IMR-90 (cell line): ENCODE measurements around the gene CELSR1. TPM values are rescaled to one million over a fixed set of nuclear protein-coding genes. Genes with fewer than 3 reads are reported as not detected.

Experiments used
- ATAC-seq: fragments of 200-7000 bp; cut with Tn5 transposase; 2 replicates; pipeline ENCODE4 v1.9.1; 2020; ENCODE audit warnings: low read depth, mild to moderate bottlenecking, moderate library complexity
- BruUV-seq: library from RNA; stranded (reverse); fragments of 400-500 nt; replicated peaks from 2 replicates; lab custom pipeline; 2021; lab: Mats Ljungman, UMichigan
- CTCF ChIA-PET: fragments of 300-600 bp; formaldehyde crosslinking; extraction: SDS; loops from one replicate; lab custom pipeline; 2021; ENCODE audit warnings: antibody characterized with exemption; lab: Yijun Ruan, JAX
- POLR2A ChIA-PET: fragments of 300-600 bp; sonication (Branson Sonifier 250); formaldehyde crosslinking; loops from one replicate; lab custom pipeline; 2022; ENCODE audit warnings: antibody characterized with exemption; ENCODE audit not compliant: unreplicated experiment; lab: Charles Lee
- DNase-seq: peaks from one replicate; pipeline ENCODE4 v3.0.0; 2013
- H2AFZ ChIP-seq: replicated peaks from 2 replicates; pipeline ENCODE3; 2013; ENCODE audit warnings: low read length, mild to moderate bottlenecking; ENCODE audit not compliant: poor library complexity
- H2AK5ac ChIP-seq: 2 replicates; pipeline ENCODE4 v1.6.1; 2013; ENCODE audit warnings: low read depth, low read length, inconsistent platforms
- H2AK9ac ChIP-seq: replicated peaks from 2 replicates; pipeline ENCODE3; 2013; ENCODE audit warnings: mild to moderate bottlenecking, low read depth, low read length, moderate library complexity; ENCODE audit not compliant: poor library complexity
- H2BK120ac ChIP-seq: 2 replicates; pipeline ENCODE4 v1.6.1; 2013; ENCODE audit warnings: low read depth, low read length, inconsistent platforms
- H2BK15ac ChIP-seq: 3 replicates; pipeline ENCODE4 v1.6.1; 2013; ENCODE audit warnings: low read depth, low read length, inconsistent platforms
- H2BK20ac ChIP-seq: 2 replicates; pipeline ENCODE4 v1.6.1; 2013; ENCODE audit warnings: low read depth, mild to moderate bottlenecking, inconsistent platforms, low read length, moderate library complexity
- H2BK5ac ChIP-seq: 2 replicates; pipeline ENCODE4 v1.6.1; 2013; ENCODE audit warnings: mild to moderate bottlenecking, low read depth, low read length, inconsistent platforms; ENCODE audit not compliant: poor library complexity, severe bottlenecking
- H3K14ac ChIP-seq: replicated peaks from 2 replicates; pipeline ENCODE4 v1.6.1; 2013; ENCODE audit warnings: low read depth, low read length, inconsistent platforms
- H3K18ac ChIP-seq: 2 replicates; pipeline ENCODE4 v1.6.1; 2013; ENCODE audit warnings: low read depth, low read length, control low read depth
- H3K23ac ChIP-seq: 2 replicates; pipeline ENCODE4 v1.6.1; 2013; ENCODE audit warnings: low read depth, low read length, inconsistent platforms
- H3K27ac ChIP-seq: 2 replicates; pipeline ENCODE4 v1.5.1; 2013; ENCODE audit warnings: mild to moderate bottlenecking, control low read depth, low read length; ENCODE audit not compliant: insufficient read depth
- H3K27me3 ChIP-seq: 2 replicates; pipeline ENCODE4 v1.6.1; 2013; ENCODE audit warnings: low read length; ENCODE audit not compliant: control insufficient read depth, insufficient read depth
- H3K36me3 ChIP-seq: 2 replicates; pipeline ENCODE4 v1.6.1; 2013; ENCODE audit warnings: low read length, mixed read lengths; ENCODE audit not compliant: control insufficient read depth, insufficient read depth
- H3K4ac ChIP-seq: 2 replicates; pipeline ENCODE4 v1.6.1; 2013; ENCODE audit warnings: low read depth, low read length, inconsistent platforms
- H3K4me1 ChIP-seq: 2 replicates; pipeline ENCODE4 v1.6.1; 2013; ENCODE audit warnings: low read length, mixed read lengths; ENCODE audit not compliant: control insufficient read depth, insufficient read depth
- H3K4me2 ChIP-seq: 2 replicates; pipeline ENCODE4 v1.6.1; 2013; ENCODE audit warnings: low read depth, mild to moderate bottlenecking, control low read depth, low read length, moderate library complexity
- H3K4me3 ChIP-seq: 2 replicates; pipeline ENCODE4 v1.5.1; 2013; ENCODE audit warnings: low read depth, mild to moderate bottlenecking, control low read depth, low read length, moderate library complexity; ENCODE audit not compliant: insufficient read depth
- H3K56ac ChIP-seq: 2 replicates; pipeline ENCODE4 v1.6.1; 2013; ENCODE audit warnings: low read length, inconsistent platforms; ENCODE audit not compliant: insufficient read depth; ENCODE audit errors: extremely low read depth
- H3K79me1 ChIP-seq, 2 experiments: 2 replicates each; pipeline ENCODE4 v1.6.1; 2013; ENCODE audit warnings: low read length in 2 of 2, inconsistent platforms in 1 of 2, low read depth in 1 of 2
- H3K9ac ChIP-seq: 2 replicates; pipeline ENCODE4 v1.6.1; 2013; ENCODE audit warnings: low read depth, low read length, control low read depth
- H3K9me1 ChIP-seq: 2 replicates; pipeline ENCODE4 v1.6.1; 2013; ENCODE audit warnings: low read length, inconsistent platforms; ENCODE audit not compliant: insufficient read depth
- H3K9me3 ChIP-seq: 2 replicates; pipeline ENCODE4 v1.6.1; 2013; ENCODE audit warnings: low read length; ENCODE audit not compliant: control insufficient read depth, insufficient read depth
- H4K20me1 ChIP-seq: 2 replicates; pipeline ENCODE4 v1.6.1; 2013; ENCODE audit warnings: low read length, inconsistent platforms; ENCODE audit not compliant: insufficient read depth
- H4K5ac ChIP-seq: 2 replicates; pipeline ENCODE4 v1.6.1; 2013; ENCODE audit warnings: mild to moderate bottlenecking, low read depth, low read length, control low read depth
- H4K8ac ChIP-seq, 2 experiments: 2 replicates each; pipeline ENCODE4 v1.6.1; 2013; ENCODE audit warnings: low read depth in 2 of 2, low read length in 2 of 2, control low read depth in 1 of 2, inconsistent platforms in 1 of 2
- H4K91ac ChIP-seq: 2 replicates; pipeline ENCODE4 v1.6.1; 2013; ENCODE audit warnings: low read depth, low read length, inconsistent platforms; ENCODE audit not compliant: insufficient read depth
- CHD1 ChIP-seq: IDR thresholded peaks from 2 replicates; pipeline ENCODE4 v1.6.1; 2012; ENCODE audit warnings: low read depth, low read length, improper control_type of control experiment
- MAFK ChIP-seq: IDR thresholded peaks from 2 replicates; pipeline ENCODE4 v1.6.1; 2012; ENCODE audit warnings: low read depth, low read length, improper control_type of control experiment
- NFE2L2 ChIP-seq: fragments of 150-350 bp; IDR thresholded peaks from 2 replicates; pipeline ENCODE4 v1.6.1; 2016; ENCODE audit warnings: low read depth, mild to moderate bottlenecking, low read length
- RAD21 ChIP-seq: IDR thresholded peaks from 2 replicates; pipeline ENCODE4 v1.6.1; 2012; ENCODE audit warnings: low read length, improper control_type of control experiment
- RCOR1 ChIP-seq: IDR thresholded peaks from 2 replicates; pipeline ENCODE4 v1.6.1; 2012; ENCODE audit warnings: mild to moderate bottlenecking, low read length, improper control_type of control experiment; ENCODE audit not compliant: insufficient replicate concordance
- SMC3 ChIP-seq: fragments of 150-350 bp; IDR thresholded peaks from 2 replicates; pipeline ENCODE4 v1.6.1; 2016; ENCODE audit warnings: low read depth, mild to moderate bottlenecking, antibody characterized with exemption, low read length, moderate library complexity
- WGBS, 2 experiments: methylation state at CpG; one replicate each; pipeline versions ENCODE4 v1.1.5 to v1.1.7; 2013; ENCODE audit warnings: missing lambda C conversion rate in 2 of 2; ENCODE audit not compliant: insufficient read length in 1 of 2; ENCODE audit errors: extremely low coverage in 2 of 2; 5-methylcytosine and 5-hydroxymethylcytosine counted together
- dilution Hi-C: fragments of 300-500 bp; cut with HindIII; formaldehyde crosslinking; loops from one replicate; pipeline ENCODE4 v1.14.3; 2018; ENCODE audit warnings: low sequenced_read_pairs; ENCODE audit not compliant: unreplicated experiment
- in situ Hi-C: fragments of 300-500 bp; cut with MboI; formaldehyde crosslinking; loops from 3 replicates; pipeline ENCODE4 v1.14.3; 2019; ENCODE audit warnings: low sequenced_read_pairs, inconsistent platforms, mixed read lengths
- intact Hi-C: fragments of 100-400 bp; cut with micrococcal nuclease; formaldehyde crosslinking; loops from 2 replicates; pipeline ENCODE4 v1.10.0; 2022
- polyA plus RNA-seq, 3 experiments: library from polyadenylated mRNA; depleted of rRNA; stranded (reverse); fragments of >200 nt; gene quantifications; 2 replicates each; pipeline ENCODE4 v1.2.3, GENCODE V29; 2012; ENCODE audit warnings: low replicate concordance in 1 of 3
- total RNA-seq: library from RNA; depleted of rRNA; stranded (reverse); fragments of >200 nt; gene quantifications from 2 replicates; pipeline ENCODE4 v1.2.3, GENCODE V29; 2012

Gene CELSR1
- total and polyA plus RNA-seq, 2 of the 4 experiments (the other 2 are of a cell fraction): 0.36 to 0.82 TPM

GRCh38 chr22:46416891-46417580 lies 120.4 kb downstream of the CELSR1 start:
- H3K79me1 ChIP-seq: no peaks in the 10 kb centered on the region
- no peak overlapping the region for H3K14ac ChIP-seq
- no peak overlapping the region for H2AK9ac ChIP-seq
- H3K23ac ChIP-seq: no peak overlapping the region
- H4K8ac ChIP-seq: no peak overlapping the region
- H3K56ac ChIP-seq: no peak overlapping the region
- peaks cover 42% of the 10 kb centered on the region for H3K27me3 ChIP-seq
- TF ChIP-seq CHD1 (no peak), RAD21 (no peak), SMC3 (no peak), MAFK (no peak), NFE2L2 (no peak), RCOR1 (no peak)
- ATAC-seq (no peak), DNase-seq (no peak)
- no TSS peak for BruUV-seq
- peaks cover 4% of the 10 kb centered on the region for H3K9me3 ChIP-seq
- no peak overlapping the region for H3K27ac ChIP-seq
- no peak overlapping the region for H2BK5ac ChIP-seq
- ChIA-PET CTCF (no interaction called here), POLR2A (no interaction called here)
- H3K4me2 ChIP-seq: no peak overlapping the region
- no peak overlapping the region for H2BK120ac ChIP-seq
- in situ Hi-C loops: no loop called here
- H3K4me1 ChIP-seq: no peaks in the 10 kb centered on the region
- H3K9me1 ChIP-seq: peaks cover 5% of the 10 kb centered on the region
- H3K18ac ChIP-seq: no peak overlapping the region
- H2AFZ ChIP-seq: no peak overlapping the region
- dilution Hi-C loops: no loop called here
- no peak overlapping the region for H3K9ac ChIP-seq
- no peaks in the 10 kb centered on the region for H3K36me3 ChIP-seq
- H2AK5ac ChIP-seq: no peak overlapping the region
- no peak overlapping the region for H3K4me3 ChIP-seq
- no peak overlapping the region for H4K91ac ChIP-seq
- H4K5ac ChIP-seq: no peak overlapping the region
- H2BK15ac ChIP-seq: no peak overlapping the region
- no peak overlapping the region for H2BK20ac ChIP-seq
- intact Hi-C loops: no loop called here
- no peaks in the 10 kb centered on the region for H4K20me1 ChIP-seq
- 46% methylated on average over 9 of the region's 24 CpGs; no CpG with 5 or more reads in 1 of the 2 experiments for WGBS, 2 experiments
- H3K4ac ChIP-seq: no peak overlapping the region
